ENCODE data around the gene STN1.

STN1 gene

GRCh38 chr10:103918053-103918846, at the start of gene STN1:
STN1 (minus strand) TSS chr10:103918184; CDS start chr10:103917594, 590 bp downstream.
- peak; percentile 95 for DNase-seq

- peak; percentile 24 for DNase-seq
Observed at GRCh38 chr10:103967448-103968071, 49.6 kb upstream of the STN1 start.

DNA sequence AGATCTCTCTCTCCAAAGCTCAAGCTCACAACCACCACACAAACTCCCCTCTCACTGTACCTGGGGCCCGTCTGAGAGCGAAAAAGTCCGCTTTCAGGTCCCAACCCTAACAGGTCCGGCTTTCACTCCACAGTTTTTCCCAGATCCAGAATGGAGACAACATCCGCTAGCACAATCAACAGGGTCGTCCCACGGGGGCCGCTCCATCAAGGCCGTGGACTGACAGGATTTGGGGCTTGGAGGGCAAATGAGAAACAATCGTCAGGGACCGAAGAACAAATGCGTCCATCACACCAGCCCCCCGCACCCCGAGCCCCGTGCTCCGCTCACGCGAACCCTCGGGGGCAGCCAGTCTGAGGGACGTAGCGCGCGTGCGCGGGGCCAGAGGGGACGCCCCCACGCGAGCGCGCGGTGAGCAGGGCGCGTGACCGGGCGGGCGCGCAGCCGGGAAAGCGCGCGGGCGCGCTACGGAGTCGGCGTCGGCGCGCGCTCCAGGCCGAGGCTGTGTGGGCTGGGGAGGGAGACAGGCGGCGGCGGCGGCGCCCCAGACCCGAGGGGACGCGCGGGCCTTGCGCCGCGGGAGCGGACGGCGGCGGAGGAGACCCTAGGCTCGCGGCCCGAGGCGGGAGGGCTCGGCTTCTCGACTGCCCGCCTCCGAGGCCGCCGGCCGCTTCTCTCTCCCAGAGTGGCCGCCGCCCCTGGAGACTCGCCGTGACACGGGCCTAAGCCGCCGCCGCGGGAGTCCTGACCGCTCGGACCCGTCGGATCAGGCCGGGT, 48.9 kb upstream of the STN1 start, which contains the start of gene SLK:
Gene SLK (plus strand): TSS at position 470 of the 777 bp plus-strand sequence. CDS start 606 bp downstream, outside the sequence.
- peak; percentile 89 for DNase-seq

DNA sequence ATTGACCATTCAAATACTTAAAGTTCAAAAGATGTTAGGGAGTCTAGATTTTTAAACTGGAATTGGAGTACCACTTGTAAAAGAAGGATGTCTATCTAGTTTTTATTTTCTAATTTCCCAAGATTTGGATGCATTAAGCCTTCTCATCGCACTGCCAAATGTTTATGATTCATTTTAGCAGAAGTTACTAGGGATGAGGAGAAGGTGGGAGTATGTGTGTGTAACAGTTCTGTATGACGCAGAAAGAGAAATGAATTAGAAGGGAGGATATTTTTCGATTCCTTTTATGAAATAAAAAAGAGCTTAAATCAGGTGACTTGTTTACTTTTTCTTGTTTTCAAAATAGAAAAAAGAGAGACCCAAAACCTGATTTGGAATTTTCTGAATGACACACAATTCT, 42.1 kb upstream of the STN1 start:
- no peak for DNase-seq

- DNase-seq, result no peak
Observed at GRCh38 chr10:103958996-103959395, 41.0 kb upstream of the STN1 start.

DNA sequence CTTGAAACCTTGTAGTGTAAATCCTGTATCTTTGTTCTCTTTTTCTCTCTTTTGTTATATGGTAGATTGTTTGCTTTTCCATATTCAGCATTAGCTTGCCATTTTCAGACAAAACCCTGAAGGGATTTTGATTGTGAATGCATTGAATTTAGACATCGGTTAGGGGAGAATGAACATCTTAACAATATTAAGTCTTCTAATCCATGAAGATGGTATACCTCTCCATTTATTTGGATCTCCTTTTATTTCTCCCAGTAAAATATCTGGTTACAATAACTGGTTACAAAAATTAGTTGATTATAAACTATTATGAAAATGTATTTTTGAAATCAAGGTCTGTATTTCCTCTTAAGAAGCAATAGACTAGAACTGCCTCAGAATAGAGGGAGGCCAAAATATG, 36.6 kb upstream of the STN1 start:
- no peak for DNase-seq

- no peak for DNase-seq
Observed at GRCh38 chr10:103951942-103952341, 34.0 kb upstream of the STN1 start.

DNA sequence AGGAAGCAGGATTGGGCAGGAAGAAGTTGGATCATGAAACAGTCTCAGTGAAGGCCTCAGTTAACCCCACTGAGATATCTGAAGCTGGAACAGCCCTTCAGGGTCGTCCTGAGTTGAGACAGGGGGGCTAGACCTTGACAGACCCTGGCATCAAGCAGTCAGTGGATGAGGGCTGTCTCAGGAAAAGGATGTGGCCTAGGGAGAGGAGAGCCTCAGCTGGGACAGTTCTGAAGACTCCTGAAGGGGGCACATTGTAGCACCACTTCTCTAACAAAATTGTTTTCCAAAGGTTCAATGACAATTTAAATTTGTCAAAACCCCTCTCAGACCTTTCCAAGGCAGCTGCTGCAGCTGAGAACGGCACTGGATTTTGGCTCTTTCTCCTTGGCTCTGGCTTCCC, 33.2 kb upstream of the STN1 start:
- no peak for DNase-seq

DNA sequence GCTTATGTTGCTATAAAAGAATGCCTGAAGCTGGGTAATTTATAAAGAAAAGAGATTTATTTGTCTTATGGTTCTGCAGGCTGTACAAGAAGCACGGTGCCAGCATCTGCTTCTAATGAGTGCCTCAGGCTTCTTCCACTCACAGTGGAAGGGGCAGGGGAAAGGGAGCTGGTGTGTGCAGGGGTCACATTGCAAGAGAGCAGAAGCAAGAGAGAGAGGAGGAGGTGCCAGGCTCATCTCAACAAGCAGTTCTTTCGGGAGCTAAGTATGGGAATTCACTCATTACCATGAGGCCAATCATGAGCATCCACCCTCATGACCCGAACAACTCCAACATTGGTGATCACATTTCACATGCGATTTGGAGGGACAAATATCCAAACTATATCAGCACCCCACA, 31.7 kb upstream of the STN1 start:
- no peak for DNase-seq

GRCh38 chr10:103947799-103948516, 30.0 kb upstream of the STN1 start:
- DNase-seq, result no peak

GRCh38 chr10:103942866-103943265, 24.9 kb upstream of the STN1 start:
- DNase-seq, result no peak

- no peak for DNase-seq
Observed at GRCh38 chr10:103941801-103942200, 23.8 kb upstream of the STN1 start.

GRCh38 chr10:103939522-103939921, 21.5 kb upstream of the STN1 start:
- no peak for DNase-seq

DNA sequence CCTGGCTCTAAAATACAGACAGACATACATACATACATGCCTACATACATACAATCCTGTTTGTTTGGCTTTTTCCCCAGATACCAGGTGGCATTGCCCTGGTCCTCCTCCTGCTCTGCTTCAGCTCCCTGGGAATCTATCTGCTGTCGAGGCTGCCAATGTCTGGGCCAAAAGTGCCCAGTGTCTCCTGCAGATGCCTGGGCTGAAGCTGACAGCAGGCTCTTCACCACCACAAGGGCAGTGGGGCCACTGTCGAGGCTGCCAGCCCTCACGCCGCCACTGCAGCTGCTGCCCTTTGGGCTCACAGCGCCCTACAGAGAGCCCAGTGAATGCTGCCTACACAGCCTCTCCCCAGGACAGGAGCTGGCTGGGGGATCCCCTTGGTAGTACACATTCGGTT, 18.0 kb upstream of the STN1 start:
- DNase-seq, result no peak

DNA sequence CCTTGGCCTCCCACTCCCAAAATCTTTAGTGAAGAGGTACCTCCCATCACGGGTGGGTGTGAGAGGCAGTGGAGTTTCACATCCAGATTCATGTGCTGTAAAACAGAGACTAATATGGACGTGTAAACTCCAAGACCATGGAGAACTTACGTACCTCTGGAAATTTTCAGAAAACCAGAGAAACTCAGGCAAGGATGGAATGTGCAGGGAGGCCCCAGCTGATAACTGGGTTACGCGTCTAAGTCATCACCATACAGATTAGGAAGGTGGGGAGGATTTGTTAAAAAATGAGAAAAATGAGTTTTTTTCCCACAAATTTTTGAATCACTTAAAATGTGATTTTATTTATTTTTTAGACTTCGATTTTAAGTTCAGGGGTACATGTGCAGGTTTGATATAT, 16.3 kb upstream of the STN1 start:
- DNase-seq, result no peak

DNA sequence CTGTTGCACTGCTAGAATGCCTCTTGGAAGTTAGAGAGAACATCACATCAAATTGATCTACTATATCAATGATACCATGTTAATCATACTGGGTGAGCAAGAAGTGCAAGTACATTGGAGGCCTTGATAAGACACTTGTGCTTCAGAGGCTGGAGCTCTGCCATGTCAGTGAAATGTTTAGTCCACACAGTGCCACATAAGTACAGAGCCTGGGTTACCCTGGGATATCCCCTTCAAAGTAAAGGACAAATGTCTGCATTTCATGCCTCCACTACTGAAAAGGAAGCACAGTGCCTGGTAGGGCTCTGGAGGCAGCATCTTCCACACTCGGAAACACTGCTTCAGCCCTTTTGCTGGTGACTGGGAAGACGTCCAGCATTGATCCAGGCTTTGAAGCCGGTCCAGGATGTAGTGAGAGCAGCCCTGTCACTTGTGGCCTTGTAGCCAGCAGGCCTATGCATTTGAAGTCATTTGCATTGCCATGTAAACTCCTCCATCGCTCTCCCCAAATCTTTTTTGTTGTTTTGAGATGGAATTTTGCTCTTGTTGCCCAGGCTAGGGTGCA, 15.7 kb upstream of the STN1 start:
- no peak for DNase-seq

- DNase-seq, result no peak
Observed at GRCh38 chr10:103932971-103933370, 15.0 kb upstream of the STN1 start.

DNA sequence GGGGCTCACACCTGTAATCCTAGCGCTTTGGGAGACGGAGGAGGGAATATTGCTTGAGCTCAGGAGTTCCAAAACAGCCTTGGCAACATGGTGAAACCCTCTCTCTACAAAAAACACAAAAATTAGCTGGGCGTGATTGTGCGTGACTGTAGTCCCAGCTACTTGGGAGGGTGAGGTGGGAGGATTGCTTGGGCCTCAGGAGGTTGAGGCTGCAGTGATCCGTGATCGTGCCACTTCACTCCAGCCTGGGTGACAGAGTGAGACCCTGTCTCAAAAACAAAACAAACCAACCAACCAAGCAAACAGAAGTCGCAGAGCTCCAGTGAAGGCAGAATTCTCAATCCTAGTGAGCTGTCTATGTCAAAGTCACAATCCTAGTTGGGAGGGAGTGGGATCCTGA, 14.3 kb upstream of the STN1 start:
- DNase-seq, result no peak

DNA sequence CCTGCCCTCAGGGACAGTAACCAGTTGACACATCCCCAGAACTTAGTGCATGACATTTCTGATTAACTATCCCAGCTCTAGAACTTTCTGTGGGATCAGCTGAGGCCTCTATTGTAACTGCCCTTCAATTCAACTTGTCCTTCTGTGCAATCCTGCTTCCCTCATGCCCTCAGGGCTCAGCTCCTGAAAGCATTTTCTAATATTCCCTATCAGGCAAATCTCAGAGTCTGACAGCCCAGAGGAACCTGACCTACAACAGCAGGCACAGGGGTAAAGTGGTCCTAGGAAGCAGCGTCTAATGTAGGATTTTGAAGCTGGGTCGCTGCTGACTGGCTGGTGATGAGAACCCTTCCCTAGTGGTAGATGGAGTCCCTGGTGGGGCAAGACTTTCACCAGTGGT, 13.6 kb upstream of the STN1 start:
- DNase-seq, result no peak

GRCh38 chr10:103930881-103931280, 12.9 kb upstream of the STN1 start:
- no peak for DNase-seq

DNA sequence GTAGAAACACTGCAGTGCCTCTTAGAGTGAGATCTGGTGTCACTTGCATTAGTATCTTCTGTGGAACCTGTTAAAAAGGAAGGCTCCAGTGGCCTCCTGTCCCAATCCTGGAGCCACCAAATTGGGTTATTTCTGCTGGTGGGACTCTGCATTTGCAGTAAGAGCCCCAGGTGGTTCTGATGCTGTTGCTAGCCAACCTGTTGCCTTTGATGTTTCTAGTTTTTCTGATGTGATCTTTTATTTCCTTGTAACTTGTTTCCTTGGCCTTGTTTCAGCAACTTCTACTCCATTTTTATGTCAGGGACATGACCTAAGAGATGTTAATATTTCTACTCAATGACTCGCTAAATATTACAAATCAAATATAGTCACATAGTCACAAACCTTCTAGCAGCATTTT, 12.5 kb upstream of the STN1 start:
- no peak for DNase-seq

- no peak for DNase-seq
Observed at GRCh38 chr10:103929381-103929921, 11.5 kb upstream of the STN1 start.

Data from CD4-positive, alpha-beta T cell treated with Interleukin-12 subunit alpha and Interleukin-12 subunit beta, for 1 hour (primary cell).